ENCODE measurements around the gene TMEM53. TPM values are rescaled to one million over a fixed set of nuclear protein-coding genes. Genes with fewer than 3 reads are reported as not detected.

TMEM53 gene
- polyA plus RNA-seq, 2 donors: 3.5 to 5.0 TPM

GRCh38 chr1:44685881-44686280 lies 11.6 kb upstream of the TMEM53 start:
- Histone ChIP-seq H3K36me3 (ENCODE audit: control insufficient read depth in 2 of 2, insufficient read depth in 2 of 2, low read length in 1 of 2) (no peaks in the 10 kb centered on the region), H3K4me1 (ENCODE audit: control insufficient read depth in 2 of 2, insufficient read depth in 2 of 2, low read length in 1 of 2) (no peaks in the 10 kb centered on the region), H3K4me3 (ENCODE audit: low read depth in 1 of 2, low read length in 2 of 2) (no peak overlapping the region), H3K27me3 (ENCODE audit: control insufficient read depth in 1 of 2, insufficient read depth in 2 of 2, low read length in 2 of 2) (no peaks in the 10 kb centered on the region), H3K27ac (ENCODE audit: low read depth in 2 of 2, low read length in 1 of 2) (no peak overlapping the region), H3K9me3 (ENCODE audit: control insufficient read depth in 2 of 2, insufficient read depth in 1 of 2, low read depth in 1 of 2, low read length in 1 of 2) (no peaks in the 10 kb centered on the region)
- WGBS, 2 donors: 82 to 87% methylated on average over 8 of the region's 8 CpGs

GRCh38 chr1:44685218-44685617 lies 10.9 kb upstream of the TMEM53 start:
- Histone ChIP-seq H3K4me3 (ENCODE audit: low read depth in 1 of 2, low read length in 2 of 2) (no peak overlapping the region), H3K27ac (ENCODE audit: low read depth in 2 of 2, low read length in 1 of 2) (no peak overlapping the region), H3K36me3 (ENCODE audit: control insufficient read depth in 2 of 2, insufficient read depth in 2 of 2, low read length in 1 of 2) (no peaks in the 10 kb centered on the region), H3K9me3 (ENCODE audit: control insufficient read depth in 2 of 2, insufficient read depth in 1 of 2, low read depth in 1 of 2, low read length in 1 of 2) (no peaks in the 10 kb centered on the region), H3K27me3 (ENCODE audit: control insufficient read depth in 1 of 2, insufficient read depth in 2 of 2, low read length in 2 of 2) (no peaks in the 10 kb centered on the region), H3K4me1 (ENCODE audit: control insufficient read depth in 2 of 2, insufficient read depth in 2 of 2, low read length in 1 of 2) (no peaks in the 10 kb centered on the region)
- 96 to 97% methylated on average over 4 of the region's 4 CpGs for WGBS, 2 donors

- 85 to 88% methylated on average over 1 of the region's 1 CpG for WGBS, 2 donors
- Histone ChIP-seq H3K27ac (ENCODE audit: low read depth in 2 of 2, low read length in 1 of 2) (no peak overlapping the region), H3K36me3 (ENCODE audit: control insufficient read depth in 2 of 2, insufficient read depth in 2 of 2, low read length in 1 of 2) (no peaks in the 10 kb centered on the region), H3K4me3 (ENCODE audit: low read depth in 1 of 2, low read length in 2 of 2) (no peak overlapping the region), H3K27me3 (ENCODE audit: control insufficient read depth in 1 of 2, insufficient read depth in 2 of 2, low read length in 2 of 2) (no peaks in the 10 kb centered on the region), H3K9me3 (ENCODE audit: control insufficient read depth in 2 of 2, insufficient read depth in 1 of 2, low read depth in 1 of 2, low read length in 1 of 2) (no peaks in the 10 kb centered on the region), H3K4me1 (ENCODE audit: control insufficient read depth in 2 of 2, insufficient read depth in 2 of 2, low read length in 1 of 2) (no peaks in the 10 kb centered on the region)
These were observed 10.2 kb upstream of the TMEM53 start for GRCh38 chr1:44684525-44684924.

- Histone ChIP-seq H3K9me3 (ENCODE audit: control insufficient read depth in 2 of 2, insufficient read depth in 1 of 2, low read depth in 1 of 2, low read length in 1 of 2) (no peaks in the 10 kb centered on the region), H3K4me3 (ENCODE audit: low read depth in 1 of 2, low read length in 2 of 2) (no peak overlapping the region), H3K27ac (ENCODE audit: low read depth in 2 of 2, low read length in 1 of 2) (no peak overlapping the region), H3K4me1 (ENCODE audit: control insufficient read depth in 2 of 2, insufficient read depth in 2 of 2, low read length in 1 of 2) (no peaks in the 10 kb centered on the region), H3K36me3 (ENCODE audit: control insufficient read depth in 2 of 2, insufficient read depth in 2 of 2, low read length in 1 of 2) (no peaks in the 10 kb centered on the region), H3K27me3 (ENCODE audit: control insufficient read depth in 1 of 2, insufficient read depth in 2 of 2, low read length in 2 of 2) (no peaks in the 10 kb centered on the region)
- 95 to 98% methylated on average over 3 of the region's 3 CpGs for WGBS, 2 donors
These were observed 8.6 kb upstream of the TMEM53 start for GRCh38 chr1:44682883-44683265.

- Histone ChIP-seq H3K27ac (ENCODE audit: low read depth in 2 of 2, low read length in 1 of 2) (no peak overlapping the region), H3K9me3 (ENCODE audit: control insufficient read depth in 2 of 2, insufficient read depth in 1 of 2, low read depth in 1 of 2, low read length in 1 of 2) (no peaks in the 10 kb centered on the region), H3K4me1 (ENCODE audit: control insufficient read depth in 2 of 2, insufficient read depth in 2 of 2, low read length in 1 of 2) (no peaks in the 10 kb centered on the region), H3K4me3 (ENCODE audit: low read depth in 1 of 2, low read length in 2 of 2) (no peak overlapping the region), H3K27me3 (ENCODE audit: control insufficient read depth in 1 of 2, insufficient read depth in 2 of 2, low read length in 2 of 2) (no peaks in the 10 kb centered on the region), H3K36me3 (ENCODE audit: control insufficient read depth in 2 of 2, insufficient read depth in 2 of 2, low read length in 1 of 2) (no peaks in the 10 kb centered on the region)
- 76 to 85% methylated on average over 14 of the region's 14 CpGs for WGBS, 2 donors
These were observed 7.9 kb upstream of the TMEM53 start for GRCh38 chr1:44681905-44682882.

GRCh38 chr1:44679468-44679867 lies 5.2 kb upstream of the TMEM53 start:
- Histone ChIP-seq H3K27me3 (ENCODE audit: control insufficient read depth in 1 of 2, insufficient read depth in 2 of 2, low read length in 2 of 2) (no peaks in the 10 kb centered on the region), H3K4me3 (ENCODE audit: low read depth in 1 of 2, low read length in 2 of 2) (no peak overlapping the region), H3K4me1 (ENCODE audit: control insufficient read depth in 2 of 2, insufficient read depth in 2 of 2, low read length in 1 of 2) (peaks cover 0 to 2% of the 10 kb centered on the region in 2 donors), H3K9me3 (ENCODE audit: control insufficient read depth in 2 of 2, insufficient read depth in 1 of 2, low read depth in 1 of 2, low read length in 1 of 2) (no peaks in the 10 kb centered on the region), H3K36me3 (ENCODE audit: control insufficient read depth in 2 of 2, insufficient read depth in 2 of 2, low read length in 1 of 2) (no peaks in the 10 kb centered on the region), H3K27ac (ENCODE audit: low read depth in 2 of 2, low read length in 1 of 2) (no peak overlapping the region)
- WGBS, 2 donors: 92 to 93% methylated on average over 5 of the region's 5 CpGs

- H3K27me3 ChIP-seq (ENCODE audit: control insufficient read depth in 1 of 2, insufficient read depth in 2 of 2, low read length in 2 of 2): no peaks in the 10 kb centered on the region
- H3K9me3 ChIP-seq (ENCODE audit: control insufficient read depth in 2 of 2, insufficient read depth in 1 of 2, low read depth in 1 of 2, low read length in 1 of 2): no peaks in the 10 kb centered on the region
- 84 to 86% methylated on average over 4 of the region's 4 CpGs for WGBS, 2 donors
- peaks cover 0 to 2% of the 10 kb centered on the region in 2 donors for H3K4me1 ChIP-seq (ENCODE audit: control insufficient read depth in 2 of 2, insufficient read depth in 2 of 2, low read length in 1 of 2)
- no peaks in the 10 kb centered on the region for H3K36me3 ChIP-seq (ENCODE audit: control insufficient read depth in 2 of 2, insufficient read depth in 2 of 2, low read length in 1 of 2)
- H3K4me3 ChIP-seq (ENCODE audit: low read depth in 1 of 2, low read length in 2 of 2): no peak overlapping the region
- H3K27ac ChIP-seq (ENCODE audit: low read depth in 2 of 2, low read length in 1 of 2): no peak overlapping the region
These were observed 4.3 kb upstream of the TMEM53 start for GRCh38 chr1:44678626-44679025.

- no peaks in the 10 kb centered on the region for H3K27me3 ChIP-seq (ENCODE audit: control insufficient read depth in 1 of 2, insufficient read depth in 2 of 2, low read length in 2 of 2)
These were observed 3.8 kb upstream of the TMEM53 start for GRCh38 chr1:44678120-44678519.

GRCh38 chr1:44677201-44677766 lies 3.0 kb upstream of the TMEM53 start:
- H3K27me3 ChIP-seq (ENCODE audit: control insufficient read depth in 1 of 2, insufficient read depth in 2 of 2, low read length in 2 of 2): no peaks in the 10 kb centered on the region
- no peak overlapping the region for H3K27ac ChIP-seq (ENCODE audit: low read depth in 2 of 2, low read length in 1 of 2)
- no peaks in the 10 kb centered on the region for H3K36me3 ChIP-seq (ENCODE audit: control insufficient read depth in 2 of 2, insufficient read depth in 2 of 2, low read length in 1 of 2)
- WGBS, 2 donors: 58 to 60% methylated on average over 6 of the region's 6 CpGs
- H3K9me3 ChIP-seq (ENCODE audit: control insufficient read depth in 2 of 2, insufficient read depth in 1 of 2, low read depth in 1 of 2, low read length in 1 of 2): no peaks in the 10 kb centered on the region
- H3K4me3 ChIP-seq (ENCODE audit: low read depth in 1 of 2, low read length in 2 of 2): no peak overlapping the region
- H3K4me1 ChIP-seq (ENCODE audit: control insufficient read depth in 2 of 2, insufficient read depth in 2 of 2, low read length in 1 of 2): peaks cover 2 to 5% of the 10 kb centered on the region in 2 donors

More at GRCh38 chr1:44678120-44678519, 3.8 kb upstream of the TMEM53 start:
- no peaks in the 10 kb centered on the region for H3K9me3 ChIP-seq (ENCODE audit: control insufficient read depth in 2 of 2, insufficient read depth in 1 of 2, low read depth in 1 of 2, low read length in 1 of 2)
- 89 to 98% methylated on average over 2 of the region's 2 CpGs for WGBS, 2 donors
- H3K27ac ChIP-seq (ENCODE audit: low read depth in 2 of 2, low read length in 1 of 2): no peak overlapping the region
- H3K4me1 ChIP-seq (ENCODE audit: control insufficient read depth in 2 of 2, insufficient read depth in 2 of 2, low read length in 1 of 2): peaks cover 0 to 4% of the 10 kb centered on the region in 2 donors
- H3K36me3 ChIP-seq (ENCODE audit: control insufficient read depth in 2 of 2, insufficient read depth in 2 of 2, low read length in 1 of 2): no peaks in the 10 kb centered on the region
- no peak overlapping the region for H3K4me3 ChIP-seq (ENCODE audit: low read depth in 1 of 2, low read length in 2 of 2)
